ENCODE measurements around the gene RNF5. TPM values are rescaled to one million over a fixed set of nuclear protein-coding genes. Genes with fewer than 3 reads are reported as not detected.

RNF5 gene
- total RNA-seq, 3 donors from 2014 or later (not counting 1 experiment from before 2014, with no cell fraction given): 35.1 to 39.2 (median 36.6) TPM

DNA sequence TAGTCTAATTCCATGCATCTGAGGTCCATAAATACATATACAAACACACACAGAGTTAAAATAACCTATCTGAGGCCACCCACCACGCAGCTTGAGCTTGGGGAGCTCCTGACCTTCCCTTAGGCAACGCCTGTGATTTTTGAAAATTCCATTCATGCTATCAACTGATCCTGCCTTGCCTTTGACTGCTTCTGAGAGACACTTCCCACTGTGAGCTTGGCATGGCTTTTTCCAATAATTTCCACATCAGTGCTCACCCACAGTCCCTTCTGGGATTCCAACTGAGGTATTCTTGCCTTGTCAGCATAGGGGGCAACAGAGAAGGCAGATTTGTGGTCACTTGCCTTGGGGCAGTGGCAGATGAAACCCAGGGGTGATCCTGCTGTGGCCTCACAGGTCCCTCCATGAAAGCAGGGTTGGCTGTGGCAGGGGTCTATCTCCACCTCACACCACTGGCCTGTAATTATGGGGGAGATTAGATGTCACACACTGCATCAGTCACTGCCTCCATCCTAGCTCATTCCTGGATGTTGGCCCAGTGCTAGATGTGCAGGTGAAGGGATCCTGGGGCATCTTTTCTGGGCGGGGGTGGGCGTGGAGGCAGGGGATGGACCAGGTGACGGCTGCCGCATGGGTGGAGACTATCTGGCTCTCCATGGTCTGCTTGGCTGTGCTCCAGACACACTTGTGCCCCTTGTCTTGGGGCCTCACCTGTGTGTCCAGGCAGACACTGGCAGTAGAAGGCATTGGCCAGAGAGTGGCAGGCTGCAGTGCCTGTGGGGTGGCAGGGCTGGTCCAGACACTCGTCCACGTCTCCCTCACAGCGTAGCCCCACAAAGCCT, 25.4 kb downstream of the RNF5 start:
- H3K27ac ChIP-seq (ENCODE audit: low read length): no peak overlapping the region
- ATAC-seq (no peak), DNase-seq (no peak)
- no peaks in the 10 kb centered on the region for H3K4me1 ChIP-seq (ENCODE audit: control insufficient read depth, insufficient read depth, low read length)
- no peaks in the 10 kb centered on the region for H3K9me3 Mint-ChIP-seq
- H3K4me3 ChIP-seq (ENCODE audit: low read length): no peak overlapping the region
- H3K27me3 ChIP-seq (ENCODE audit: control insufficient read depth, insufficient read depth, low read length): no peaks in the 10 kb centered on the region
- TF ChIP-seq, protein P1, sequence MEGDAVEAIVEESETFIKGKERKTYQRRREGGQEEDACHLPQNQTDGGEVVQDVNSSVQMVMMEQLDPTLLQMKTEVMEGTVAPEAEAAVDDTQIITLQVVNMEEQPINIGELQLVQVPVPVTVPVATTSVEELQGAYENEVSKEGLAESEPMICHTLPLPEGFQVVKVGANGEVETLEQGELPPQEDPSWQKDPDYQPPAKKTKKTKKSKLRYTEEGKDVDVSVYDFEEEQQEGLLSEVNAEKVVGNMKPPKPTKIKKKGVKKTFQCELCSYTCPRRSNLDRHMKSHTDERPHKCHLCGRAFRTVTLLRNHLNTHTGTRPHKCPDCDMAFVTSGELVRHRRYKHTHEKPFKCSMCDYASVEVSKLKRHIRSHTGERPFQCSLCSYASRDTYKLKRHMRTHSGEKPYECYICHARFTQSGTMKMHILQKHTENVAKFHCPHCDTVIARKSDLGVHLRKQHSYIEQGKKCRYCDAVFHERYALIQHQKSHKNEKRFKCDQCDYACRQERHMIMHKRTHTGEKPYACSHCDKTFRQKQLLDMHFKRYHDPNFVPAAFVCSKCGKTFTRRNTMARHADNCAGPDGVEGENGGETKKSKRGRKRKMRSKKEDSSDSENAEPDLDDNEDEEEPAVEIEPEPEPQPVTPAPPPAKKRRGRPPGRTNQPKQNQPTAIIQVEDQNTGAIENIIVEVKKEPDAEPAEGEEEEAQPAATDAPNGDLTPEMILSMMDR (IDR thresholded peaks at IDR 0.05): no peak
- peaks cover 9 to 18% of the 10 kb centered on the region in 2 donors for H3K27me3 Mint-ChIP-seq (ENCODE audit: low read depth in 2 of 2)
- no peak overlapping the region for H3K27ac Mint-ChIP-seq
- no peaks in the 10 kb centered on the region for H3K36me3 Mint-ChIP-seq
- H3K36me3 ChIP-seq (ENCODE audit: control insufficient read depth, insufficient read depth, low read length): no peaks in the 10 kb centered on the region
- no peaks in the 10 kb centered on the region for H3K4me1 Mint-ChIP-seq
- H3K4me3 Mint-ChIP-seq: no peak overlapping the region
- 94% methylated on average over 9 of the region's 9 CpGs for WGBS (ENCODE audit: insufficient coverage)
- no peaks in the 10 kb centered on the region for H3K9me3 ChIP-seq (ENCODE audit: control insufficient read depth, insufficient read depth, low read length)
- intact Hi-C loops (cut with micrococcal nuclease): no loop called here

DNA sequence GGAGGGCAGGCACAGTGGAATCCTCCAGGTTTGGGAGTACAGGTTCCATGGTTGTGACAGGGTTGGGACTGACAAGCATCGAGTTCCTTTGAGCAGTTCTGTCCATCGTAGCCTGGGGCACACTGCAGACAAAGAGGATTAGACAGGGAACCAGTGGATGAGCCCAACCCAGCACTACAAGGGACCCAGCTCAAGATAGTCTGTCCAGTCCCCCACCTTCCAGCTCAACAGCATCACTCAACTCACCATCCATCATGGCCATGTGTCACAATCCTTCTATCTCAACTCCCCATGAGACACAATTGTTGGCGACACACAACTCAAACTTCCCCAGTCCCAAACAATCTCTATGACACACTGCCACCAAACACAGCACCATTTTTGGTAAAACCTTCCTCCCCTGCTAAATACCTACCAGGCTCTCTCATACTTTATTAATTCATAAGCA, 26.1 kb downstream of the RNF5 start:
- TF ChIP-seq, protein P1 (IDR thresholded peaks at IDR 0.05): no peak
- H3K9me3 Mint-ChIP-seq: no peaks in the 10 kb centered on the region

DNA sequence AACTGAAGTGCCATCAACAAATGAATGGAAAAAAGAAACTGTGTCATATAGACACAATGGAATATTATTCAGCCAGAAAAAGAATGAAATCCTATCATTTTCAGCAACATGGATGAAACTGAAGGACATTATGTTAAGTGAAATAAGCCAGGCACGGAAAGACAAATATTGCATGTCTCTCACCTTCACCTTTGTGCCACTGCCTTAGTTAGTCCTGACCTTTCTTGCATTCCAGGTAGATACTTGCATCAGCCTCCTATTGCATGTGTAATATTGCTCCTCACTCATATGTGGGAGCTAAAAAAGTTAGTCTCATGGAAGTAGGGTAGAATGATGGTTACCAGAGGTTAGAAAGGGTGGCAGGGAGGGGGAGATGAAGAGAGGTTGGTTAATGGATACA, 30.8 kb downstream of the RNF5 start:
- Histone ChIP-seq H3K27ac (ENCODE audit: low read length) (no peak overlapping the region), H3K9me3 (ENCODE audit: control insufficient read depth, insufficient read depth, low read length) (no peaks in the 10 kb centered on the region), H3K4me3 (ENCODE audit: low read length) (no peak overlapping the region), H3K4me1 (ENCODE audit: control insufficient read depth, insufficient read depth, low read length) (no peaks in the 10 kb centered on the region), H3K36me3 (ENCODE audit: control insufficient read depth, insufficient read depth, low read length) (no peaks in the 10 kb centered on the region), H3K27me3 (ENCODE audit: control insufficient read depth, insufficient read depth, low read length) (no peaks in the 10 kb centered on the region)
- Mint-ChIP-seq H3K36me3 (no peaks in the 10 kb centered on the region), H3K27me3 (ENCODE audit: low read depth in 2 of 2) (peaks cover 9 to 18% of the 10 kb centered on the region in 2 donors), H3K9me3 (no peaks in the 10 kb centered on the region), H3K4me3 (no peak overlapping the region), H3K27ac (no peak overlapping the region), H3K4me1 (no peaks in the 10 kb centered on the region)
- 88% methylated on average over 1 of the region's 1 CpG for WGBS (ENCODE audit: insufficient coverage)
- intact Hi-C loops (cut with micrococcal nuclease): no loop called here
- TF ChIP-seq, protein P1 (IDR thresholded peaks at IDR 0.05): no peak
- DNase-seq: no peak
- ATAC-seq: no peak

More for the DNA sequence above, 26.1 kb downstream of the RNF5 start:
- DNase-seq (no peak), ATAC-seq (no peak)
- H3K27me3 ChIP-seq (ENCODE audit: control insufficient read depth, insufficient read depth, low read length): no peaks in the 10 kb centered on the region
- H3K4me3 Mint-ChIP-seq: no peak overlapping the region
- no peak overlapping the region for H3K27ac ChIP-seq (ENCODE audit: low read length)
- intact Hi-C loops (cut with micrococcal nuclease): no loop called here
- H3K4me1 Mint-ChIP-seq: no peaks in the 10 kb centered on the region
- peaks cover 9 to 18% of the 10 kb centered on the region in 2 donors for H3K27me3 Mint-ChIP-seq (ENCODE audit: low read depth in 2 of 2)
- no peaks in the 10 kb centered on the region for H3K4me1 ChIP-seq (ENCODE audit: control insufficient read depth, insufficient read depth, low read length)
- no peaks in the 10 kb centered on the region for H3K36me3 ChIP-seq (ENCODE audit: control insufficient read depth, insufficient read depth, low read length)
- no peak overlapping the region for H3K27ac Mint-ChIP-seq
- H3K9me3 ChIP-seq (ENCODE audit: control insufficient read depth, insufficient read depth, low read length): no peaks in the 10 kb centered on the region
- WGBS (ENCODE audit: insufficient coverage): 93% methylated on average over 3 of the region's 3 CpGs
- H3K36me3 Mint-ChIP-seq: no peaks in the 10 kb centered on the region
- H3K4me3 ChIP-seq (ENCODE audit: low read length): no peak overlapping the region

All from natural killer cell (primary cell).